Measurements from ENCODE around the gene CNFN. TPM values are rescaled to one million over a fixed set of nuclear protein-coding genes. Genes with fewer than 3 reads are reported as not detected.

The CNFN gene
- total RNA-seq, 2 experiments from 2014 or later: 0.95 TPM; not detected in 1

DNA sequence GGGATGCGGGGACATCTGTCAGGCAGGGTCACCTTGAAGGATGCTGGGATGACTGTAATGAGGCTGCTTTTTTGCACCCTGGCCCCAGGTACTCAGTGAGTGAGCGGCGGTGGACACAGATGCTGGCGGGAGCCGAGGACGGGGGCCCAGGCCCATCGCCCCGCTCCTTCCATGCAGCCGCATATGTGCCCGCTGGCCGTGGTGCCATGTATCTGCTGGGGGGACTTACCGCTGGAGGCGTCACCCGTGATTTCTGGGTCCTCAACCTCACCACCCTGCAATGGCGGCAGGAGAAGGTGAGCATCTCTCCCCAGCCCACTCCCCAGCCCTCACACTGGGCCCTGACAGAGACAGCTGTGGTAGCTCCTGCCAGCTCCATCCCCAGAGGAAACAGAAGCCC lies 33.4 kb downstream of the CNFN start:
- POLR2A ChIA-PET: no interaction called here
- no peak overlapping the region for H2AFZ ChIP-seq (ENCODE audit: low read length)
- DNase-seq (ENCODE audit: low spot score): no peak
- no peaks in the 10 kb centered on the region for H3K79me2 ChIP-seq (ENCODE audit: insufficient read depth, low read depth, low read length)
- no peaks in the 10 kb centered on the region for H3K4me1 ChIP-seq (ENCODE audit: insufficient read depth, low read length, poor library complexity, severe bottlenecking)
- no peaks in the 10 kb centered on the region for H3K36me3 ChIP-seq (ENCODE audit: insufficient read depth, low read length)
- BruUV-seq (replicated peaks): no TSS peak
- H3K9me3 ChIP-seq (ENCODE audit: low read length): no peaks in the 10 kb centered on the region
- H3K27ac ChIP-seq (ENCODE audit: low read depth, low read length, poor library complexity, severe bottlenecking): no peak overlapping the region
- CTCF ChIA-PET (ENCODE audit: unreplicated experiment): no interaction called here
- no peak for TF ChIP-seq CTCF (conservative IDR thresholded peaks at IDR 0.05; ENCODE audit: low read length)
- no peak for TF ChIP-seq EZH2phosphoT487 (IDR thresholded peaks at IDR 0.05; ENCODE audit: borderline replicate concordance, low read depth, low read length)
- no peak overlapping the region for H3K4me3 ChIP-seq (ENCODE audit: low read depth, low read length, poor library complexity, severe bottlenecking)
- no peaks in the 10 kb centered on the region for H3K9me2 ChIP-seq (ENCODE audit: insufficient read depth, low read length)
- intact Hi-C loops (cut with micrococcal nuclease; ENCODE audit: unreplicated experiment): no loop called here
- H4K20me1 ChIP-seq (ENCODE audit: insufficient read depth, low read length): no peaks in the 10 kb centered on the region
- no peak overlapping the region for H3K4me2 ChIP-seq (ENCODE audit: low read length)

- CTCF ChIA-PET (ENCODE audit: unreplicated experiment): no interaction called here
- Histone ChIP-seq H3K4me1 (ENCODE audit: insufficient read depth, low read length, poor library complexity, severe bottlenecking) (no peaks in the 10 kb centered on the region), H3K4me2 (ENCODE audit: low read length) (no peak overlapping the region), H3K9me3 (ENCODE audit: low read length) (no peaks in the 10 kb centered on the region), H2AFZ (ENCODE audit: low read length) (no peak overlapping the region), H4K20me1 (ENCODE audit: insufficient read depth, low read length) (no peaks in the 10 kb centered on the region), H3K79me2 (ENCODE audit: insufficient read depth, low read depth, low read length) (no peaks in the 10 kb centered on the region), H3K9me2 (ENCODE audit: insufficient read depth, low read length) (no peaks in the 10 kb centered on the region), H3K27ac (ENCODE audit: low read depth, low read length, poor library complexity, severe bottlenecking) (no peak overlapping the region), H3K36me3 (ENCODE audit: insufficient read depth, low read length) (no peaks in the 10 kb centered on the region), H3K4me3 (ENCODE audit: low read depth, low read length, poor library complexity, severe bottlenecking) (no peak overlapping the region)
- intact Hi-C loops (cut with micrococcal nuclease; ENCODE audit: unreplicated experiment): no loop called here
- no peak for TF ChIP-seq EZH2phosphoT487 (IDR thresholded peaks at IDR 0.05; ENCODE audit: borderline replicate concordance, low read depth, low read length)
- TF ChIP-seq CTCF (conservative IDR thresholded peaks at IDR 0.05; ENCODE audit: low read length): no peak
- DNase-seq (ENCODE audit: low spot score): no peak
- BruUV-seq (replicated peaks): no TSS peak
- POLR2A ChIA-PET: interaction anchor here (0.6 kb wide), 1 partner anchor 231 kb away, joined by 3 read pairs; no protein-coding TSS in a partner anchor
Measured at GRCh38 chr19:42355896-42356295, 34.2 kb downstream of the CNFN start.

GRCh38 chr19:42353341-42354015 lies 36.6 kb downstream of the CNFN start:
- Histone ChIP-seq H3K79me2 (ENCODE audit: insufficient read depth, low read depth, low read length) (no peaks in the 10 kb centered on the region), H3K36me3 (ENCODE audit: insufficient read depth, low read length) (no peaks in the 10 kb centered on the region), H3K27ac (ENCODE audit: low read depth, low read length, poor library complexity, severe bottlenecking) (no peak overlapping the region), H2AFZ (ENCODE audit: low read length) (no peak overlapping the region), H3K4me1 (ENCODE audit: insufficient read depth, low read length, poor library complexity, severe bottlenecking) (no peaks in the 10 kb centered on the region), H3K4me2 (ENCODE audit: low read length) (no peak overlapping the region), H3K9me2 (ENCODE audit: insufficient read depth, low read length) (no peaks in the 10 kb centered on the region), H4K20me1 (ENCODE audit: insufficient read depth, low read length) (no peaks in the 10 kb centered on the region), H3K4me3 (ENCODE audit: low read depth, low read length, poor library complexity, severe bottlenecking) (no peak overlapping the region), H3K9me3 (ENCODE audit: low read length) (no peaks in the 10 kb centered on the region)
- POLR2A ChIA-PET: interaction anchor here (0.6 kb wide), 1 partner anchor 1676 kb away, joined by 3 read pairs; no protein-coding TSS in a partner anchor
- no peak for DNase-seq (ENCODE audit: low spot score)
- intact Hi-C loops (cut with micrococcal nuclease; ENCODE audit: unreplicated experiment): no loop called here
- CTCF ChIA-PET (ENCODE audit: unreplicated experiment): no interaction called here
- TF ChIP-seq CTCF (conservative IDR thresholded peaks at IDR 0.05; ENCODE audit: low read length): no peak
- no peak for TF ChIP-seq EZH2phosphoT487 (IDR thresholded peaks at IDR 0.05; ENCODE audit: borderline replicate concordance, low read depth, low read length)
- no TSS peak for BruUV-seq (replicated peaks)
